HG03442 (cell line): ENCODE results near the gene FCGR3B.
"Not testable (repeated sequence)": the region's sequence is repeated elsewhere in the genome, so short reads cannot be mapped to it uniquely, and the experiment has no call there.

Experiments used
- ATAC-seq: cut with Tn5 transposase; IDR thresholded peaks from one replicate; pipeline ENCODE4 v1.9.1; 2021; ENCODE audit warnings: mild to moderate bottlenecking, moderate library complexity; ENCODE audit not compliant: unreplicated experiment

The FCGR3B gene

DNA sequence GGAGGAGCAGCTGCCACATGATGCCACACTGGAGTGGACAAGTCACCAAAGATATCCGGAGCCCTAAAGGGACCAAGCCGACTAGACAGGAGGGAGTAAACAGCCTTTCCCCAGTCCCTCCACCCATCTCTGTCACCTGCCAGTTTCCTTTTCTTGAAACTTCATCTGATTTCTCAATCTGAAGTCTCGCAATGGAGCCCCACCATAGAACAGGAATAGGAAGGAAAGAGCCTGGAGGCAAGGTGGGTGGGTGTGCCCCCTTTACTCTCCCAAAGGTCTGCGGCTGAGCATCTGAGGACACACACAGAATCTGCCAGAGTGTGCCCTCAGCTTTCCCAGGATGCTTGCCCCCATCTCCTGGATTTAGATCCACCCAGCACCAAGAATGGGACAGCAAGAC lies at the start of gene FCGR3B:
FCGR3B (minus strand) TSS at position 101 of the 400 bp plus-strand sequence; CDS start at position 19, 82 bp downstream.
- no peak for ATAC-seq

DNA sequence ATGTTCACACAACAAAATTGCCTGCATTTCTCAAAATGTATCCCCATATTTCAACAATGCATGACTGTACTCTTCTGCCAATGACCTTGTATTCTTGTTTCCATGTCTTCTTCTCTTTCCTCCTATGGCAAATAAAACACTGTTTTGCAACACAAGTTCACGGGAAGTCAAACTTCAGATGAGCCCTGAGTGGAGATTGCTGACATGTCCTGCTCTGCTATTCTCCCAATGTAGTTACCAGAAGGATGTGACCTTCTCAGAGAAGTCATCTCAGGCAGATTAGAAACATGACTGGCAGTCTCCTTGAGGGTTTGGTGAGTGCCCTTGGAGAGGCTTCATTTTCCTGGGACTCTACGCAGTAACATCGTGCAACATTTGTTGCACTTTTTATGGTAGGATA lies 47.5 kb upstream of the FCGR3B start:
- no peak for ATAC-seq

DNA sequence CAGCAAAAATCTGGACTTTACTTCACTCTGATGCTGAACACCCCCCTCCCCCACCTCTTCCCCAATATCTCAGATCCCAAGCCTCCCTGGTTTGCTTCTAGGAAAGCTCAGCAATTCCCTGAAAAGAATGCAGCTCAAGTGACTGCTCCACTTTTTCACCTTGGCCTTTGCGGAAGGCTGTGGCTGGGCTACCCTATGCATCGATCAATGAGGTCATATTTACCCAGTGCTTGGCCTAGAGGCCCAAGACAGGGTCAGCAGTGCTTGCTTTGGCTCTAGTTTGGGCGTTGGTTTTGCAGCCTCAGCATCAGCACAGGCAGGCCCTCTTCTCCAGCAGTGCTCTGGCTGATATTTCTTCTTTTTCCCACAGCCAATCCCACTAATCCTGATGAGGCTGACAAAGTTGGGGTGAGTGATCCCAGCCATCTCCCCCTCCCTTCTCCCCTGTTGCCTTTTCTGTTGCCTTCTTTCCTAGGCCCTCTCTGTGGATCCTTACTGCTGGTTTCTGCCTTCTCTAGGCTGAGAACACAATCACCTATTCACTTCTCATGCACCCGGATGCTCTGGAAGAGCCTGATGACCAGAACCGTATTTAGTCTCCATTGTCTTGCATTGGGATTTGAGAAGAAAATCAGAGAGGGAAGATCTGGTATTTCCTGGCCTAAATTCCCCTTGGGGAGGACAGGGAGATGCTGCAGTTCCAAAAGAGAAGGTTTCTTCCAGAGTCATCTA lies 46.1 kb upstream of the FCGR3B start:
- ATAC-seq = no peak

DNA sequence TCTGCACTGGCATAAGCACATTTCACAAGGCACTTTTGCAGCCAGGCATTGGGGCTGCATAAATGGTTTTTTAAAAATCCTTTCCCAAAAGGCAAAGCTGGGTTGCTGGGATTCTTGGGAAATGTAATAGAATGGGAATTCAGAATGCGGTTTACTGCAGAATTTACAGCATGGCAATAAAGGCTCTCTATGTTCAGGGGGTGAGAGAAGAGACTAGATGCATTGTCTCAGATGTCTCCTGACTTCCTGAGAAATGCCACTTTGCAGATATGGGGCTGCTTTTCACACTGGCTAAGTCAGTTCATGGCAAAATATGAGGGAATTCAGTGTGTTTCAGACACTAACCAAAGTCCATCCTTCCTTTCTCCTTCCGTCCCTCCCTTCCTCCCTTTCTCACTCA lies 45.5 kb upstream of the FCGR3B start:
- ATAC-seq = no peak

DNA sequence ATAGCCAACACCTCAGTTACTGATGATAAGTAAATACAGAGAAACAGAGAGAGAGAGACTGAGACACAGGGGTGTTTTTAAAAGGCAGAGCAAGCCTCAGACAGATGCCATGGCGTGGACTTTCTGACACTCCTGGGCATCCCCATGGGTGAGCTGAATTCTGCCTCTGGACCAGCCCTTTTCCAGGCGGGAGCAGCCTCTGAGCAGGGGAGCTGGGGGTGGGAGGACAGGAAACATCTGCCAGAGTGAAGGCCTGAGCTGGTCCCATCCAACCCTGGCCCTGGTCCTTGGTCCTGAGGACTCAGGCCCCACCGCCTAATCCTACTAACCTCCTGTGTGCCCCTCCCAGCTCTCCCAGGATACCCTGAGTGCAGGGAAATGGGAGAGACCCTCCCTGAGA lies 43.9 kb upstream of the FCGR3B start:
- ATAC-seq = not testable (repeated sequence)

DNA sequence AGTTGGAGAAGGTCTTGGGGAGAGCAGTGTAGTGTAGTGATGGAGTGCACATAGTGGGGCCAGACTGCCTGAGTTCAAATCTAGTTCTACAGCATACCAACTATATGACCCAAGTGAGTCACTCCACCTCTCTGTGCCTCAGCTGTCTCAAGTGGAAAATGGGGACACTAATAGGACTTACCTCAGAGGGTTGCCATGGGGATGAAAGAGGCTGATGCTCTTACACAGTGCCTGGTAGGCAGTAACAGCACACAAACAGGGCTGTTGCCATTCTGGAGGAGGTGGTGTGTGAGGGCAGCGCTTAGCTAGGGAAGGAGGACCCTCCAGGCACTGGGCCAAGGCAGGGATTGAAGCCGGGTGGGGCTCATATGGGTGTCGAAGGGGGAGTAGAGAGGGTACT lies 43.5 kb upstream of the FCGR3B start:
- not testable (repeated sequence) for ATAC-seq

DNA sequence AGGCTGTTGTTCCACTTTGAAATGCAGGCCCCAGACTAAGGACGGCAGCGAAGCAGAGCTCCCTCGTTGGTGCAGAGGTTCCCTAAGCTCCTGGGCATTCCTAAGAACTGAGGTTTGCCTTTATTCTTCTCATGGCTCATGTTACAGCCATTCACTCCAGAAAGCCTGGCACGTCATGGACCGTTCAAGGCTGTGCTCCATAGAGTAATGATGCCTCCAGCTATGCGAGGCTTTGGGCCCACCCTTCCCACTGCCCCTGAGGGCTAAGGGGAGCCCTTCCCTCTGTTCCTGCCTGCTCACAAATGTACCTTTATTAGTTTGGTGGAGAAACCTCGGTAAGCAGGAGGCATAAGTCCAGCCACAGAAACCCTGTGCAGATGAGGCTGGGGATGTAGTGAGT lies 42.5 kb upstream of the FCGR3B start:
- not testable (repeated sequence) for ATAC-seq

DNA sequence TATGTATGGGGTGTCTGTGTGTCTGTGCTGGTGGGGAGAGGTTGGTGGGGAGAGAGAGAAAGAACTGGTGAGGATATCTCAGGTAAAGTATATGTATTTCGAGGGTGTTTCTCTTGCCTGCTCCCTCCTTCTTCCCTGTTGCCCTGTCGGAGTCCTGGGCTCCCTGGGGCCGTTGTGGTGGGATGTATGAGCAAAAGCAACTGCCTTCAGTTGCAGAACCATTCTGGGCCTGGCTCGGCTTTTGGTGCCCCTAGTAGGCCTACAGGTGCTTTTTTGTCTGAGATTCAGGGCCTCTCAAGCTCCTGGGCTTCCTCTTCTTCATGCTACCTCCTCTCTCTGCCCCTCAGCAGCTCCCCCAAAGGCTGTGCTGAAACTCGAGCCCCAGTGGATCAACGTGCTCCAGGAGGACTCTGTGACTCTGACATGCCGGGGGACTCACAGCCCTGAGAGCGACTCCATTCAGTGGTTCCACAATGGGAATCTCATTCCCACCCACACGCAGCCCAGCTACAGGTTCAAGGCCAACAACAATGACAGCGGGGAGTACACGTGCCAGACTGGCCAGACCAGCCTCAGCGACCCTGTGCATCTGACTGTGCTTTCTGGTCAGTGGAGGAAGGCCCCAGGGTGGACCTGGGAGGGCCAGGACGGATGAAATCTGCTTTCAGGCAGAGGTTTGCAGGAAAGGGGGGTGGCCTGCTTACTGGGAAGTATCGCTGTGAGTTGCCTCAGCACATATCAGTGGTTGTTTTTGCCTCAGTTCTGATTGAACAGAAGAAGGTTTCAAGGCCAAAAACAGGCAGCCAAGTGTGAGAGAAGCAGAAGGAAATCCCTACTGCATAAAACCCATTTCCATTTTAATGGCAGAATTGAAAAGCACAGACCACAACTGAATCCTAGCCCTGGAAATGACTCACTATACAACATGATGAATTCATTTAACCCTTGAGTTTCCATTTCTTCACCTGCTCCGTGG lies 40.4 kb upstream of the FCGR3B start:
- not testable (repeated sequence) for ATAC-seq

DNA sequence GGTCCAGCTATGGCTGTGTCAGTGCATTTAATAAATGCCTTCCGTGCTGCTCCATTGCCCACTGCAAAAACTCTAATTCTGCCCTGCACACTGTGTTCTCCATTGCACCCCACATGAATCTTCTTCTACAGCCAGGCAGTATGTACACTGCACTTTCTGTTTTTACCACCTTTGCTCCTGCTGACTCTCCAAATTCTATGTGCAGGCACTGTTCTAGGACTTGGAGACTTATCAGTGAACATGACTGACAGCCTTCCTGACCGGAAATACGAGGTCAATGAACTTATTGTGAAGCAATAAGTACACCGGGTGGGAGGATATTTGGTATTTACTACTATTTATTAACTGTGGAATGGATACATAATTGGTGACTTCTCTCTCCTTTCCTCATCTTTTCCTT lies 33.7 kb upstream of the FCGR3B start:
- not testable (repeated sequence) for ATAC-seq

DNA sequence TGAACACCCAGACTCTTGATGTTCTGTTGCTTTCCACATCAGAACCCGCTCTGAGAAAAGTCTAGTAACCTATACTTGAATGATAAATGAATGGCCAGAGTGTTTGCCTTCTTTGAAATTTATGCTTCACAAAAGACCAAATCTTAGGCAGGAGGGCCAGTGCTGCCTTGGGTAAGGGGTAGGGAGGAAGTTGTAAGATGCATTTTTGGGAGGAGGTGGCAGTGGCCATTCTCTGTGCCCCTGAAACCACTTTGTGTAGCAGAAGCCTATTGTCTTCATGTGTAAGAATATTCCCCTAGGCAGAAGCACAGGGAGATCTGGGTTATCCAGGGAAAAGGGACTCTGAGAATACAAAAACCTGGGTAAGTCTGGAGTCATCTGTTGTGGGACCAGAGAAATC lies 32.6 kb upstream of the FCGR3B start:
- ATAC-seq = peak; percentile 12

DNA sequence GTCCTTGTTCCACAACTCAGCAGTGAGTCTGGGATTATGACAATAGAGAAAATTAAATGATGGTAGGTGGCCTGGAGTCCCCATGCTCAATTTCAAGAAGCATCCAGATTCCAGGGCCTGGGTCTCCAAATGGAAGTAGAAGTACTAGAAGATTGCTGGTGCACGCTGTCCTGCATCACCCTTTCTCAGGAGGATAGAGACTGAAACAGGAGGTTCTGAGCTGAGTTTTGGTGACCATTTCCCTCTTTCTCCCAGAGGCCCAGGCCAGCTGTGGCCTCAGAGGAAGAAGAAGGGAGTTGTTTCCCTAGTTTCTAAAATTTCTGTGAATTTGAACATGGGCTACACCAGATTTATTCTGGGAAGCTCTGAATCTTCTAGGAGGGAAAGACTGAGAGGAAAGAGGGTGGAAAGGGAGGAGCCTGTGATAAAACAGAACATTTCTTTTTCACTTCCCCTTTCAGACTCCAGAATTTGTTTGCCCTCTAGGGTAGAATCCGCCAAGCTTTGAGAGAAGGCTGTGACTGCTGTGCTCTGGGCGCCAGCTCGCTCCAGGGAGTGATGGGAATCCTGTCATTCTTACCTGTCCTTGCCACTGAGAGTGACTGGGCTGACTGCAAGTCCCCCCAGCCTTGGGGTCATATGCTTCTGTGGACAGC lies 31.8 kb upstream of the FCGR3B start, which contains the start of gene FCGR2B:
FCGR2B (plus strand) TSS at position 460 of the 656 bp plus-strand sequence; CDS start at position 559, 99 bp downstream.
- ATAC-seq = peak; percentile 69

DNA sequence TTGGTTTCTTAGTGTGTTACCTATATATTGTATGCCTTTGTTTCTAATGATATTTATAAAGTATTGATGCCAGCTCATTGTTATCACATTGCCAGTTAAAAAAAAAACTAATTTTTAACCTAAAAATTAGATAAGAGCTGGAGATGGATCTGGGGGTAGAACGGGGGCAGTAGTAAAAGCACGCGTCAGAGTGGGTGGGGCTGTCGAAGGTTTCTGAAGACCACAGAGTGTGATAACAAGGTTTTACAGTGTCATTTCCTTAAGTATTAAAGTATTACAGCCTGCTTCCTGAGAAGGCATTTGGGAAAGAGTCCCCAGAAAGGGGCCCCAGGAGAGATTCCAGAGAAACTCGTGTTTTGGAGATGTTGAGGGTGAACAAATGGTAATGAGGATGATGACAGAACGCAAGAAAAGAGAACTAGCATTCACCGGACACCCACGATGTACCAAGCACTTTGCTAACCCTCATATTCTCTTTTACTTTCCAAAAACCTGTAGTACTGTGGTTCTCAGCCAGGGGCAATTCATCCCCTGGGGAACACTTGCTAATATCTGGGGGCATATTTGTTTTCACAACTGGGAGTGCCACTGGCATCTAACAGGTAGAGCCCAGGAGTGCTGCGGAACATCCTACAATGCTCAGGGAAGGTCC lies 30.8 kb upstream of the FCGR3B start:
- ATAC-seq = not testable (repeated sequence)

DNA sequence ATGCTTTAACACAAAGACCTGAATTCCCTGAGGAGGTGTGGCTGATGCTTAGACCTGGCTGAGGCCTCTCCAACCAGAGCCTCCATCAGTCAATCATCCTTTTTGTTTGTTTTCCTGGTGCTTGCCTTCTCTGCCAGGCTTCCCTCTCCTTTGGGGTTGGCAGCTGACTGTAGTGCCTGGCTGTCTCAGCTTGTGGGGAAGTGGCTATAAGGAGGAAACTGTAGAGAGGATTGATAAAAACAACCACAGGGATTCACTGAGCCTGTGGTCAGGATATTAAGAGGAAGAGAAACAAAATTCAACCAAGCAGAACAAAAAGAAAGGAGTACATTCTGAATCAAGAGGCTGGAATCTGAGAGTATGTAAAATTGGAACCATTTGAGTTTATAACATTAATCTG lies 27.5 kb upstream of the FCGR3B start:
- not testable (repeated sequence) for ATAC-seq

DNA sequence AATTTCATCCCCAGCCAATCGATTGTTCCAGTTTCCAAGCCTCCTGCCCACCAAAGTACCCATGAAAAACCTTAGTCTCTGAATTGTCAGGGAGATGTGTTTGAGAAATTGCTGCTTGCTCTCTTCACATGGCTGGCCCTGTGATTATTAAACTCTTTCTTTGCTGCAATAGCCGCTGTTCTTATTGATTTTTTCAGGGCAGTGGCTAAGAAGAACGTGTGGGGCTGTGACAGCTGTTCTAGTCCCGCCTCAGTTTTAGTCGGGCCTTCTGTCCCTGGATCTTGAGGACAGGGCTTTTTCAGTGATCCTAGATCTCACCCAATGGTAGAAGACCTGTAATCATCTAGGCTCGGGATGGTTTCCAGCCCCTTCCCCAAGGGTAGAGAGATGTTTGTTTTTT lies 23.0 kb upstream of the FCGR3B start:
- ATAC-seq = not testable (repeated sequence)

DNA sequence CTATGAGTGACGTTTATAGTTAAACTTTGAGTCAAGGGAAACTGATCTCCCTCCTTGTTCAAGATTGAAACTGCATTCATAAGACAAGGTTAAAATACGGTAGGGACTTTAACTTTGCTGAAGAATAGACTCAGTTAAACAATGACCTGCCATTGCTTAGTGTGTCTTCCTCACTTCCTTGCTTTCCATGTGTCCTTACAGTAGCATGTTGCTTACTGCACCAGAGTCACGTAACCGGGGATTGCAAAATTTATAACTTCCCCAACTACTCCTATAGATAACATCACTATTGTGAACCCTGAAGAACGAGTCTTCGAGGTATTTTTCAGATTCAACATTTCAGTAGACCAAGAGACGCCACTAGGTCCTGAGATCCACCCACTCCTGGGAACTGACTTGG lies 22.6 kb upstream of the FCGR3B start:
- ATAC-seq = not testable (repeated sequence)

DNA sequence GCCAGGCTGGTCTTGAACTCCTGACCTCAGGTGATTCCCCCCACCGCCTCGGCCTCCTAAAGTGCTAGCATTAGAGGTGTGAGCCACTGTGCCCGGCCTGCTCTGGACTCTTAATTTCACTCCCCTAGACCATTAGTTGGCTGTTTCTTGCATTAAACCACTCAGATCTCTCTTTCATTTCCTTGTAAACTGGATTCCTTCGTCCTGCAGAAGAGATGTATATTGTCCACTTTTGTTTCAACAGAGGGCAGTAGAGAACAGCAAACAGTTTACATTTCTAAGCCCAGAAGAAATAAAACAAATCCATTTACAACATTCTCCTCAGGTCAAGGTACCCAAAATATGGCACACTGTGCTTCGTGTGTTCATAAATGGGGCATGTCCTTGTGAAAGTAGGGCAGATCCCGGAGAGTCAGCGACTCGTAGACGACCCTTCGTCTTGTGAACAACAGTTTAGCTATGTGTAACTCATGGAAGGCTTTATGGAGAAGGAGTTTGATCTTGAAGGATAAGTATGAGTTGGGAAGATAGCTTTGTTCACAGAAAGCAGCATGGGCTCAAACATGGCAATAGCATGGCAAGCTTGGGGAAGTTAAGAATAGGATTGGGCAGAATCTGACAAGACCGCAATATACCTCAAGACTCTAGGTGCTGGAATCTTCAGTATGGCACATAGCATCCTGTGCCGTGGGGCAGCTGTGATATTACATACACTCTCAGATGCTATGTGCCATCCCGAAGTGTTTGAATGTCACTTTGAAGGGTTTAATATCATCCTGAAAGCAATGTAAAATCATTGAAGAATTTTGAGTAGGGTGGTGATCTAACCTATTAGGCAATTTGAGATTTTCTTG lies 16.8 kb upstream of the FCGR3B start:
- peak; percentile 45 for ATAC-seq

DNA sequence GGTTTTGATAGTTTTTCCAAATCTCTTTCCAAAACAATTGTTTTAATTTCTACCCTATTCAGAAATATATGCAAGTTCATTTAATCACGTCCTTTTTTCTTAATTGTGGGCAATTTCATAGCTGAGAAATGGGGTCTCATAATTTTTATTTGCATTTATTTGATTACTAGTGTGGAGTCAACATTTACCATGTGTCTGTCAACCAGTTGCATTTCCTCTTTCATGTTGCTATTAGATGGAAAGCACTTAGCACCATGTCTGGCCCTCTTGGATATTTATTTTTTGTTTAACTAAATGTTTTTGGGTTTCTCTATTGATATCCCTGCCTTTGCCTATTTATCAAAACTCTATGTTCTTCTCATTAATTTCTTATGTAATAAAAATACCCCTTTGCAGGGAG lies 13.9 kb upstream of the FCGR3B start:
- not testable (repeated sequence) for ATAC-seq

DNA sequence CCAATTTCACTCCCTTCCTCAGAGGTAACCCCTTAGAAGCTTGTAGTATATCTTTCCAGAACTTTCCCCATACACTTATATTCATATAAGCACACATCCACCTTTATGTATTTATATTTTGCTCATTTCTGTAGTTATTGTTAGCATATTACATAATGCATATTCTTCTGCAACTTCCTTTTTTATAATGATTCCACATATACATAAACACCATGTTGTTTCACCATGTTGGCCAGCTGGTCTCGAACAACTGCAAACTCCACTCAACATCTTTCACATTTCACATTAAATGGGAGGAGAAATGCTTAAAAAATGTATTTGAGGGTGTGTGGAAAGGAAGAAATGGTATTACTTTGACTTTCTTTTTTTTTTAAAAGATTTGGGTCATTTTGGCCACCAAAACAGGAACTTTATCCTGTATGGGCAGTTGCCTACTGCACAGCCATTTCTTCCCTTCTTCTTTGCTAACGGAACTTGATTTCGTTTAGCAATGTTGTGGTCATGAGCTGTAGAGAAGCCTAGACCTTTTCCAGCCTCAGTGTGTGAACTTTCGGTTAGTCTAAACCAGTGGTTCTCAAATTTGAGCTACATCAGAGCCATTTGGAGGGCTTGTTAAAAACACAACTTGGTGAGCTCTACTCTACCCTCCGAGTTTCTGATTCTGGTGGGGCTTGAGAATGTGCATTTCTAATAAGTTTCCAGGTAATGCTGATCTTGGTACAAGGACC lies 12.7 kb upstream of the FCGR3B start:
- not testable (repeated sequence) for ATAC-seq

DNA sequence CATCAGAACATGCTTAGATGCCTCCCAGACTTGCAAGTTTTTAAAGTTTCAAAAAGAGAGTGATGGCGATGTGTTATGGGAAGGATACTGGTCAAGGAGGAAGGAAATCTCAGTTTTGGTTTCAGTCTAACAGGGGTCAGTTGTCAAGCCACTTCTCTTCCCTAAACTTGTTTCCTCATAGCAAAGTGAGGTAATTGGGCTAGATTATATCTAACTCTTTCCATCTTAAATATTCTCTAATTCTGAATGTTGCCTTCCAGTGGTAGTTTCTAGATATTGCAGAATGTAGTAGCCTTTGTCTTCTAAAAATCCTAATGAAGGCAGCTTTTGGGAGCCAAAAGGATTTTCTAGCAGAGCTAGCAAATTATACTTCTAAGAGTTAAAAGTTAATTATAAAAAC lies 11.7 kb upstream of the FCGR3B start:
- ATAC-seq = not testable (repeated sequence)
